IPS-15b (cell line): ENCODE measurements around the gene EGFL7.

Experiments used
- H3K27me3 ChIP-seq: one replicate; pipeline ENCODE4 v1.6.1; 2013; ENCODE audit warnings: low read length; ENCODE audit not compliant: control insufficient read depth, insufficient read depth
- H3K36me3 ChIP-seq: one replicate; pipeline ENCODE4 v1.6.1; 2013; ENCODE audit warnings: low read length; ENCODE audit not compliant: control insufficient read depth, insufficient read depth
- H3K4me1 ChIP-seq: one replicate; pipeline ENCODE4 v1.6.1; 2013; ENCODE audit warnings: mild to moderate bottlenecking, low read length; ENCODE audit not compliant: control insufficient read depth, insufficient read depth
- H3K4me3 ChIP-seq: one replicate; pipeline ENCODE4 v1.5.1; 2013; ENCODE audit warnings: low read depth, low read length
- H3K9ac ChIP-seq: one replicate; pipeline ENCODE4 v1.6.1; 2013; ENCODE audit warnings: low read depth, mild to moderate bottlenecking, low read length
- H3K9me3 ChIP-seq: one replicate; pipeline ENCODE4 v1.6.1; 2013; ENCODE audit warnings: mild to moderate bottlenecking, low read length; ENCODE audit not compliant: control insufficient read depth, insufficient read depth

The EGFL7 gene

DNA sequence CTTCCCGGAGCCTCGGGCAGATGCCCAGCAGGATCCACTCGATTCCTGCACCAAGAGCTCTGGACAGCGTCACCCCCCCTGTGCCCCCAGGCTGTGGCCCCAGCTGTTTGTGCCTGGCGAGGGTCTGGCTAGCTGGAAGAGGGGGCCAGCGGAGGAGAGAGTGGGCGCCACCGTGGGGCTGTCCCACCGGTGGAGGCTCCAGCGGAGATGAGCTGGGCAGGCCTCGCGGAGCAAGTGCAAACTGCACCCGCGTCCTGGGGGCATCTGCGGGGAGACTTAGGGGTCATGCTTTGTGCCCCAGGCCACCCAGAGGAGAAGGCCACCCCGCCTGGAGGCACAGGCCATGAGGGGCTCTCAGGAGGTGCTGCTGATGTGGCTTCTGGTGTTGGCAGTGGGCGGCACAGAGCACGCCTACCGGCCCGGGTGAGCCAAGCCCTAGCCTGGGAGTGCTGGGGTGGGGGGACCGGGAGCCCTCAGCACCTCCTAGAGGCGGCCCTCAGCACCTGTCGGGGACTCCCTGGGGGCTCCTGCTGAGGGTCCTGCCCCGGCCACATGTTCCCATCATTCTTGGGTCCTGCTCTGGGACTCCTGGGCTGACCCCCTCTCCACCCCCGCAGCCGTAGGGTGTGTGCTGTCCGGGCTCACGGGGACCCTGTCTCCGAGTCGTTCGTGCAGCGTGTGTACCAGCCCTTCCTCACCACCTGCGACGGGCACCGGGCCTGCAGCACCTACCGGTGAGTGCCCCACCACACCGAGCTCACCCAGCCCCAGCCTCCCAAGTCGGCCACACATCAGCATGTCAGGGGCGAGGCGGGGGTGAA is 5.4 kb downstream of the EGFL7 start:
- Histone ChIP-seq H3K9ac (no peak overlapping the region), H3K4me3 (no peak overlapping the region), H3K9me3 (no peaks in the 10 kb centered on the region), H3K36me3 (peaks cover 2% of the 10 kb centered on the region), H3K27me3 (no peaks in the 10 kb centered on the region), H3K4me1 (no peaks in the 10 kb centered on the region)

GRCh38 chr9:136668983-136669790 is 6.5 kb downstream of the EGFL7 start:
- H3K9me3 ChIP-seq = no peaks in the 10 kb centered on the region
- H3K36me3 ChIP-seq = peaks cover 8% of the 10 kb centered on the region
- H3K4me1 ChIP-seq = no peaks in the 10 kb centered on the region
- no peak overlapping the region for H3K9ac ChIP-seq
- H3K27me3 ChIP-seq = no peaks in the 10 kb centered on the region
- H3K4me3 ChIP-seq = no peak overlapping the region

- Histone ChIP-seq H3K27me3 (no peaks in the 10 kb centered on the region), H3K36me3 (peaks cover 16% of the 10 kb centered on the region), H3K4me1 (no peaks in the 10 kb centered on the region), H3K9me3 (no peaks in the 10 kb centered on the region), H3K9ac (no peak overlapping the region), H3K4me3 (no peak overlapping the region)
Observed at GRCh38 chr9:136669791-136670464, 7.2 kb downstream of the EGFL7 start.

DNA sequence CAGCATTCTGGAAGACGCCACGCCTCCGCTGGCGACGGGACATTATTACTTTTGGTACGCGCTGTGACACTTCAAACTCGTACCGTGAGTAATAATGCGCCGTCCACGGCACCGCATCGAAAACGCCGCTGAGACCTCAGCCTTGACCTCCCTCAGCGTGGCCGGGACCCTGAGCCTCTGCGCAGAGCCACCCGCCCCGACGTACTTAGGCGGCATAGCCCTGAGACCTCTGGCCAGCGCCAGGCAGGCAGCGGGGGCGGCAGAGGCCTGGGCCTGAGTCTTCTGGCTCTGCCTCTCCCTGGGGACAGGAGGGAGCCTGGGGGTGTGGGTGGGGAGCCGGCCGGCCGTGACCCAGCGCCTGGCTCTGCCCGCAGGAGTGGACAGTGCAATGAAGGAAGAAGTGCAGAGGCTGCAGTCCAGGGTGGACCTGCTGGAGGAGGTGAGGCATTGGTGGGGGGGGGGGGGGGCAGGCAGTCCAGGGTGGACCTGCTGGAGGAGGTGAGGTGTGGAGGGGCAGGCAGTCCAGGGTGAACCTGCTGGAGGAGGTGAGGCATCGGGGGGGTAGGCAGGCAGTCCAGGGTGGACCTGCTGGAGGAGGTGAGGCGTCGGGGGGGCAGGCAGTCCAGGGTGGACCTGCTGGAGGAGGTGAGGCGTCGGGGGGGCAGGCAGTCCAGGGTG is 8.0 kb downstream of the EGFL7 start:
- no peaks in the 10 kb centered on the region for H3K4me1 ChIP-seq
- peaks cover 16% of the 10 kb centered on the region for H3K36me3 ChIP-seq
- H3K27me3 ChIP-seq = no peaks in the 10 kb centered on the region
- no peak overlapping the region for H3K4me3 ChIP-seq
- H3K9ac ChIP-seq = no peak overlapping the region
- H3K9me3 ChIP-seq = no peaks in the 10 kb centered on the region

DNA sequence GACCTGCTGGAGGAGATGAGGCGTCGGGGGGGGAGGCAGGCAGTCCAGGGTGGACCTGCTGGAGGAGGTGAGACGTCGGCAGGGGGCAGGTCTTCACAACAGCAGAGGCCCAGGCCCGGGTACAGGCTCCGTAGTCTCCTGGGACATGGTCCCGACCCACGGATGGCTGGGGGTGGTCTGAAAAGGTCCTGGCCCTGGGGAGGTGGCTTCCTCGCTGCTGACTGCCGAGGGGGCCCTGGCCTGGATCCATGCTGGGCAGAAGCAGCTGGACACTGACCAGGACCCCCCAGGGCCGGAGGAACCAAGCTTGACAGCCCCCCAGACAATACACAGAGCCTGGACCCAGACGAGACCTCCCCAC is 8.5 kb downstream of the EGFL7 start:
- H3K9me3 ChIP-seq = no peaks in the 10 kb centered on the region
- no peaks in the 10 kb centered on the region for H3K4me1 ChIP-seq
- H3K9ac ChIP-seq = no peak overlapping the region
- H3K36me3 ChIP-seq = peaks cover 16% of the 10 kb centered on the region
- no peak overlapping the region for H3K4me3 ChIP-seq
- no peaks in the 10 kb centered on the region for H3K27me3 ChIP-seq

DNA sequence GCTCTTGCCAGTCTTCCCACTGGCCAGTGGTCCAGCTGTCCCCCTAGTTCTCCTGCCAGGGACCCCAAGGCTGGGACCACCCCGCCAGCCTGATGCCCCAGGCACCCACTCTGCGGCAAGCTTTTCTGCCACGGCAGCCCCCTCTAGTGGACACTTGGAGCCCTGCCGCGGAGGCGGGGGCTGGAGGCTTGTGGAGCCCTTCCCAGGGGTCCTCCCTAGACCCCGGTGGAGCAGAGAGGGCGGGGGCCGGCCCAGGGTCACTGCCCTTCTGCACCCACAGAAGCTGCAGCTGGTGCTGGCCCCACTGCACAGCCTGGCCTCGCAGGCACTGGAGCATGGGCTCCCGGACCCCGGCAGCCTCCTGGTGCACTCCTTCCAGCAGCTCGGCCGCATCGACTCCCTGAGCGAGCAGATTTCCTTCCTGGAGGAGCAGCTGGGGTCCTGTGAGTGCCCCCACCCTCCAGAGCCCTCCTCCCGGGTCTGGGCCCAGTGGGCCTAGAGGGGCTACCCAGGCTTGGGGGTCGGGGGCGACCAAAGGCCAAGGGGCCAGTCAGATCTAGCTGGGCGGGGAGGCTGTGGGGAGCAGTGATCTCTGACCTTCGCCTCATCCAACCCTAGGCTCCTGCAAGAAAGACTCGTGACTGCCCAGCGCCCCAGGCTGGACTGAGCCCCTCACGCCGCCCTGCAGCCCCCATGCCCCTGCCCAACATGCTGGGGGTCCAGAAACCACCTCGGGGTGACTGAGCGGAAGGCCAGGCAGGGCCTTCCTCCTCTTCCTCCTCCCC is 9.1 kb downstream of the EGFL7 start:
- Histone ChIP-seq H3K36me3 (peaks cover 16% of the 10 kb centered on the region), H3K9ac (no peak overlapping the region), H3K4me3 (no peak overlapping the region), H3K4me1 (no peaks in the 10 kb centered on the region), H3K27me3 (no peaks in the 10 kb centered on the region), H3K9me3 (no peaks in the 10 kb centered on the region)

DNA sequence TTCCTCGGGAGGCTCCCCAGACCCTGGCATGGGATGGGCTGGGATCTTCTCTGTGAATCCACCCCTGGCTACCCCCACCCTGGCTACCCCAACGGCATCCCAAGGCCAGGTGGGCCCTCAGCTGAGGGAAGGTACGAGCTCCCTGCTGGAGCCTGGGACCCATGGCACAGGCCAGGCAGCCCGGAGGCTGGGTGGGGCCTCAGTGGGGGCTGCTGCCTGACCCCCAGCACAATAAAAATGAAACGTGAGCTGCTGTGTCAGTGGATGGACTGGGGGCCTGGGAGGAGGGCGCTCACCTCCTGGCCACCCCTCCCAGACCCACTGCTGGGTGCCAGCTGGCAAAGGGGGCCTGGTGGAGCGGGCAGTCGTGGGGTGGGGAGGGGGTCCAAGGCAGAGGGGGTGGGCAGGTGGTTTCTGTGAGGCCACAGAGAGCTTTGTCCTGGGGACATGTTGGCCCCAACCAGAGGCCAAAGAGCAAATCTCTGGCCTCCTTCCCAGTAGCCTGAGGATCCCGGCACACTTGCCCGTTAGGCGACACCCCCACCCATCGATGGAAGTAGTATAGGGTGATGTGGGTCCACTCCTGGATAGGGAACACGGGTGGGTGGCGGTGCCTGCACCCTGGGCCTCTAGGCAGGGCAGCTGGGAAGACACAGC is 9.8 kb downstream of the EGFL7 start:
- H3K9ac ChIP-seq = no peak overlapping the region
- H3K9me3 ChIP-seq = no peaks in the 10 kb centered on the region
- no peak overlapping the region for H3K4me3 ChIP-seq
- peaks cover 16% of the 10 kb centered on the region for H3K36me3 ChIP-seq
- no peaks in the 10 kb centered on the region for H3K27me3 ChIP-seq
- no peaks in the 10 kb centered on the region for H3K4me1 ChIP-seq

DNA sequence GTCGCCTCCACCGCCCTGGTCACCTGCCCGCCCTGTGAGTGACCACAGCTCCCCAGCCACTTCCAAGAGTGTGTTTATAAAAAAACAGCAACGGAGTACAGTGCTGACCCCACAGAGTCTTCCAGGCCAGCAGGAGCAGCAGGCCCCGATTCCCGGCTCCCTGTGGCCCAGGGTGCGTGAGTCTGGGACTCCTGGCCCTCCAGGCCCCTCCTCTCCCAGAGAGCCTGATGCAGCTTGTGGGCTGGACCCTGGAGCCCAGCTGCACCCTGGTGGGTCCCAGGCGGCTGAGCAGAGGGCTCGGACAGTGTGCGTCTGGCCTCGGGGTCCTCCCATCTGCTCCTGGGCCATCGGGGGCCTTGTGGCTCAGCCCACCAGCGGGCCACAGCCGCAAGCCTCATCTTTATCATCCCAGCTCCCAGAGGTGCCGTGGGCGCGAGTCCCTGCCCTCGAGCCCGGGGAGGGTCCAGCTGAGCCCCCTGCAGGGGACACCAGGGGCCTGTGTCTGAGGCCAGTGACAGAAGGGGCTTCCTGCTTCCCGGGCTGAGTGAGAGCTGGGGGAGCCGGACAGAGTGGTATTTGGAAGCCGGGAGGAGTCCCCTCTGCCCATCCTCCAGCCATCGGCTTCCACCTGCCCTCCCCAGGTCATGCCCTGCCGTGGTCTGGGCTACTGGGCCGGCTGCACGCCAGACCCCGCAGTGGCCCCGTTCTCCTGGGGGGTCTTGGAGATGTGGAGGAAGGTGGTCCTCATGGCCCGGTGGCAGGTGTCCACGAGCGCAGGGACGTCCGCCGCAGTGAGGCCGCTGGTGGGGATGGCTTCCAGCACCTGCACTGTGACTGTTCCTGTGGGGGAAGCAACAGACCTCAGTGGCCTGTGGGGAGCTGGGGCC is 10.6 kb downstream of the EGFL7 start:
- Histone ChIP-seq H3K4me3 (no peak overlapping the region), H3K9ac (no peak overlapping the region), H3K27me3 (no peaks in the 10 kb centered on the region), H3K4me1 (no peaks in the 10 kb centered on the region), H3K9me3 (no peaks in the 10 kb centered on the region), H3K36me3 (peaks cover 16% of the 10 kb centered on the region)

- Histone ChIP-seq H3K9me3 (no peaks in the 10 kb centered on the region), H3K9ac (no peak overlapping the region), H3K27me3 (no peaks in the 10 kb centered on the region), H3K4me3 (no peak overlapping the region), H3K36me3 (peaks cover 16% of the 10 kb centered on the region), H3K4me1 (no peaks in the 10 kb centered on the region)
Observed at GRCh38 chr9:136673975-136674785, 11.5 kb downstream of the EGFL7 start.
